GDM1 (cell line): ENCODE results near the gene MGAT5B.
"Not testable (repeated sequence)": the region's sequence is repeated elsewhere in the genome, so short reads cannot be mapped to it uniquely, and the experiment has no call there.

Experiments
- DNase-seq: peaks from one replicate; lab custom pipeline; 2025; lab: John Stamatoyannopoulos, UW

MGAT5B gene

DNA sequence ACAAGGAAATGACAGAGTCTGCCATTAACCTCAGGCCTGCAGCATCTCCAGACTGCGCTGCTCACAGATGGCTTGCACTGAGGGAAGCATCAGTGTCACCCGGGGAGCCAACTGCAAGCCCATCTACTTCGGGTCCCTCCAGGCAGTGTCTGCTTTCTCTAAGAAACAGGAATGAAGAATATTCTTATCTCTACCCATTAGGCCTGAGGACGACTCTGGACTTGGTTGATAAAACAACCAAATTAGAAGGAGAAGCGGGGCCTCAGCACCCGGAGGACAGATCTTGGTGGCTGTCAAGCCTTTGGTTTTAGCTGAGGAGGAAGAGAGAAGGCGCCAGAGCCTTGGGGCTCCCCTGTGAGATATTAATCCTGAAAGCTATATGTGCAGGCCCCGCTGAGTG is 19.5 kb upstream of the MGAT5B start:
- no peak for DNase-seq

DNA sequence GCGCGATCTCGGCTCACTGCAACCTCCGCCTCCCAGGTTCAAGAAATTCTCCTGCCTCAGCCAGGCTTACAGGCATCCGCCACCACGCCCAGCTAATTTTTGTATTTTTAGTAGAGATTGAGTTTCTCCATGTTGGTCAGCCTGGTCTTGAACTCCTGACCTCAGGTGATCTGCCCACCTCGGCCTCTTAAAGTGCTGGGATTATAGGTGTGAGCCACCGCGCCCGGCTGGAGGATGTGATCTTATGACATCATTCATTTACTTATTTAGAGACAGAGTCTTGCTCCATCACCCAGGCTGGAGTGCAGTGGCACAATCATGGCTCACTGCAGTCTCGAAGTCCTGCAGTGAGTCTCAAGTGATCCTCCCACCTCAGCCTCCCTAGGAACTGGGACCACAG is 19.0 kb upstream of the MGAT5B start:
- DNase-seq, result not testable (repeated sequence)

DNA sequence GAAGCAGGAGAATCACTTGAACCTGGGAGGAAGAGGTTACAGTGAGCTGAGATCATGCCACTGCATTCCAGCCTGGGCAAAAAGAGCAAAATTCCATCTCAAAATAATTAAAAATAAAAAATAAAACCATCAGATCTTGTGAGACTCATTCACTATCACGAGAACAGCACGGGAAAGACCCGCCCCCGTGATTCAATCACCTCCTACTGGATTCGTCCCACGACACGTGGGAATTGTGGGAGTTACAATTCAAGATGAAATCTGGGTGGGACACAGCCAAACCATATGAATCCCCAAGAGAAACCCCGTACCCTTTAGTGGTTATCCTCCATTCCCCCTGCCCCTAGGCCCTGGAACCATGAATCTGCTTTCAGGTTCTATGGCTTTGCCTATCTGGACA is 15.4 kb upstream of the MGAT5B start:
- DNase-seq, result no peak

DNA sequence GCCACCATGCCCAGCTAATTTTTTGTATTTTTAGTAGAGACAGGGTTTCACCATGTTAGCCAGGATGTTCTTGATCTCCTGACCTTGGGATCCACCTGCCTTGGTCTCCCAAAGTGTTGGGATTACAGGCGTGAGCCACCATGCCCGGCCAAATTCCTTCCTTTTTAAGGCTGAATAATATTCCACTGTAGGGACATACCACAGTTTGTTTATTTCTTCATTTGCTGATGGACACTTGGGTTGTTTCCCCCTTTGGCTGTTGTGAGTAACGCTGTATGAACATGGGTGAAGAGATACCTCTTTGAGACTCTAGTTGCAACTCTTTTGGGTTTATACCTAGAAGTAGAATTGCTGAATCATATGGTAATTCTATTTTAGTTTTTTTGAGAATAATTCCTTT is 13.1 kb upstream of the MGAT5B start:
- no peak for DNase-seq

DNA sequence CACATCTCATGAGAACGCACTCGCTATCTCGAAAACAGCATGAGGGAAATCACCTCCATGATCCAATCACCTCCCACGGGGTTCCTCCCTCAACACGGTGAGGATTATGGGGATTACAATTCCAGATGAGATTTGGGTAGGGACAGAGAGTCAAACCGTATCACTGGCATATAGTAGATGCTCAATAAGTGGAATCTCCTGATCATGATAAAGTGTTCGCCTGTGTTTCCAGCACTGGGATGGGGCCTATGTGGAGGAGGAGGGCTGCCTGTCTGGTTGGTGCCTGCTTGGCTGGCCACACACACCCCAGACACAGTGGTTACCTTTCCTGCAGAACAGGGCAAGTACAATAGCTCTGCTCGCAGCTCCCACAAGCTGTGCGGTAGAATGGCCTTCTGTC is 6.1 kb upstream of the MGAT5B start:
- no peak for DNase-seq

DNA sequence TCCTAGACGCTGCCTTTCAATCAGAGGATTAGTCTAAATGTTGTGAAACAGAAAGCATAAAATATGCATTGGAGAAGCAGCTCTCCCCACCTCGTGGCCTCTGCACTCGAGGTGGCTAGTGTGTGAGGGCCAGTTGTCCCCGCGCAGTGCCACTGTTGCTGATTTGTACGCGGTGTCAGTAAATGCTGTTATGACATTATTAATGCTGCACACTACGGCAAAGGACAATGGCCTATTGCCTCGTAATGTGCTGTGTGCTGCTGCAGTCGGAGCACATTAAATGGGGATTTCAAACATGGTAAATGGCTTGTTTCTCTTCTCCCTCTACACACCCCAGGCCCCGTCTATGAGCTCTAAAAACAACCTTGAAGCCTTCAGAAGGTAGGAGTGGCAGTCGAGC is 5.7 kb upstream of the MGAT5B start:
- DNase-seq, result no peak

DNA sequence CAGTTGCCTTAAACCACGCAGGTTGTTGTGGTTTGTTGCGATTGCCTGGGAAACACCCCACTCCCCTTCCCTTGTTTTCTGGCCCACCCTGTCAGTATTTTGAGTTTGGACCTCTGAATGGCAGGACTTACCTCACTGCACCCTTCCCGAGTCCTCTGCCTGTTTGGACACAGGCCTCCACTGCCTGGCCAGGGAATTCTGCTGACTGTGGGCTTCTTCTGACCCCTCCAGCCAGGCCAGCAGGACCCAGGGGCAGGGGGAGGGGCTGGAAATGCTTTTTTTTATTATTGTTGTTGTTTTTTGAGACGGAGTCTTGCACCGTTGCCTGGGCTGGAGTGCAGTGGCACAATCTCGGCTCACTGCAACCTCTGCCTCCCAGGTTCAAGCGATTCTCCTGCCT is 4.2 kb upstream of the MGAT5B start:
- no peak for DNase-seq

DNA sequence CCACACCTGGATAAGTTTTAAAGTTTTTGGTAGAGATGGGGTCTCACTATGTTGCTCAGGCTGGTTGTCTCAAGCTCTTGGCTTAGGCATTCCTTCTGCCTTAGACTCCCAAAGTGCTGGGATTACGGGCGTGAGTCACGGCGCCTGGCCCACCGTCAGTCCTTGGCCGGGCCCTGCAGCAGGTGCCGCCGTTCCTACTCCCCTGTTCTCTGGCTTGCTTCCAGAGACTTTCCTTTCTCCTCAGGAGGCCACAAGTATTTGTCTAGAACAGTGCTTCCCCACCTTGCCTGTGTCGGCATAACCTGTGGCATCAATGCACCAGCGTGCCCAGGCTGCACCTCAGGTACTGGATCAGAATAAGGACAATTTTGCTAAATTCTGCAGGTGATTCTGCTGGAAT is 3.0 kb upstream of the MGAT5B start:
- DNase-seq, result no peak

DNA sequence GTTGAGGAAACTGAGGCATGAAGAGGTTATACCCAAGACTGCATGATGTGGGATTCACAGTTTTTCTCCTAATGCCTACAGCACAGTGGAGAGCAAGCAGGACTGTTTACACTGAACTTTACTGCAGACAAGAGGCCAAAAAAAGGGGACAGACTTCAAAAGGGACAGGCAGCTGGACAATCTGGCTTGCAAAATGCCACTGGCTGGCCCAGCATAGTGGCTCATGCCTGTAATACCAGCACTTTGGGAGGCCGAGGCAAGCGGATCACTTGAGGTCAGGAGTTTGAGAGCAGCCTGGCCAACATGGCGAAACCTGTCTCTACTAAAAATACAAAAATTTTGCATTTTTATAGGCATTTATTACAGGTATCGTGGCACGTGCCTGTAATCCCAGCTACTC is 2.0 kb upstream of the MGAT5B start:
- DNase-seq, result no peak

DNA sequence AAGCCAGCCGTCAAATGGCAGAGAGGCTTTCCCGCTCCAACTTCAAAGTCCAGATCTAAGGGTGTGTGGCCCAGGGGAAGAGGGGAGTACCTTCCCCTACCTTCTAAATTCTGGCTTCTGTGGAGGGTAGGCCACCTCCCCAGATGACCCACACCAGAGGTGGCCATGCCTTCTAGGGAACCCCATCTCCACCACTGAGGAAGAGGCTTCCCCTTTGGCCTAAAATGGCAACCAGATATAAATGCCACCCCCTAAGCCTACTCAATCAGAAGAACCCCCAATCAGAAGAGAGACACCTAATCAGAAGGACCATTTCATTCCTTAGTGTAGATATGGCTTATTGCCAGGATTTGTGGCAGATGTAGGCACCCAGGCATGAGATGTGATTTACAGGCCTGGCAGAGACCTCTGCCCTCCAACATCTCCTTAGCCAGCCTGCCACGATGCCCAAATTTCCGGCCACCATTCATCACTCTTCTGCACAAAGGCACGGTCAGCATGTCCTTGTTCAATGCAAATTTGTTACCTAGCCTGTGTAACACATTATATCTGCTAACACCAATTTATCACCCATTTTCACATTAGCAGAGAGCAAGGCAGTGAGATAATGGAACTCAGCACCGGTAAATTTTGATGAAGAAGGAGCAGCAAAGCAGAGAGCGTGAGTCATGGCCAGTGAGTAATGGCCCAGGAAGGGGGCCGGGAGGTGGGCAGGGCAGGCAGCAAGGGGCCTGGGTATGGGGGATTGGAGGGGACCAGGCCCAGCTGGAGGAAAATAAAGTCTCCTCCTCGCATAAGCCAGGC is 1.2 kb upstream of the MGAT5B start:
- no peak for DNase-seq

DNA sequence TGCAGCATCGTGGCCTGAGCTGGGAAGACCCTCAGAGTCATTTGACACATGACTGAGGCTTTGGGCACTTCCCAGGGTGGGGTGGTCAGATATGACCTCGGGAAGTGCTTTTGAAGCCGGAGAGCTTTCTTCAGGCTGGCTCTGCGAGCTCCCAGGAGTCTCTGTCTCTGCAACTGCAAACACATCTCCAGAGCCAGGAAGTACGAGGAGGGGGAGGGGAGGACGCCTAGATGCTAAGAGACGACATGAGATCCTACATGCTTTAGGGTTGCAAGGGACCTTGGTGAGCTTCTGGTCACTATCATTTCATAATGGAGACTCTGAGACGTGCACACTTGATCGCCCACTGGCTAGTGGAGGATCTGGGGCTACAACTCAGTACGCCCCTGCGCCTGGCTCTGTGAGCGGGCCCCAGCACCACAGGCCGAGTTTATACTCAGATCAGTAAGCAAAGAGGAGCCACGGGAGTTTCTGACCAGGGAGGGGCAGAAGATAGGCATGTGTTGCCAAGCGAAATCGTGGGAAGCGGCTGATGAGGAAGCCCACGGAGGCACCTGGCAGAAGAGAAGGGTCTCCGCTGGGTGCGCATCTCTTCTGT is 527 bp upstream of the MGAT5B start:
- no peak for DNase-seq

DNA sequence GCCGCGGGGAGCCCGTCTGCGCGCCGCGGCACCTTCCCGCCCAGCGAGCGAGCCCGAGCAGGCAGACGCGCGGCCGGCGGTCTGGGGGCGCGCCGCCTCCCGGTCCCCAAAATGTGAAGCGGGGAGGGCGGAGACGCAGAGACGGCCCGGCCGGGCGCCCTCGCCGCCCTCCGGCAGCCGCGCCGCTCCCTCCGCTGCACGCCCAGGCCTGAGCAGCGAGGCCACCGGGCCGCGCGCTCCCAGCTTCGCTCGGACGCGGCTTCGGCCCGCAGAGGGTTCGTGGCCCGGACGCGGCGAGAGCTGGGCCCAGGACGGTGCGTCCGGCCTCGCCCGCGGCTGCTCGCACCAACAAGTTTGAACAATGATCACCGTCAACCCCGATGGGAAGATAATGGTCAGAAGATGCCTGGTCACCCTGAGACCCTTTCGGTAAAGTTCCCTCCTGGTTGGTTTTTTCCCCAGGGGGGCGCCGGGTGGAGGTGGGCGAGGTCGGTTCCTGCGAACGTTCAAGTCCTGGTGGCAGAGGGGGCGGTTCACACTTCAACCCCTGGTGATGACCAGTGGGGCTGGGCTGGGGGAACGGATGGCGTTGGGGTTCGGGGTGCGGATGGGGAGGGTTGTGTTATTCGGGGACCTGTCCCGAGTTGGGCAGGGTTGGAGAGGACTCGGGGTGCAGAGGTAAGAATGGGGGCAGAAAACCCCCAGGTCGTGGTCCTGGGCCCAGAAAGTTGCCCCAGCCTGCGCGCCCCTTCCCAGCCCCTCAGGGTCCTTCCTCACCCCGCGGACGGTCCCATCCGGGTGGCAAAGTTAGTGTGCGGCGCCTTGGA is 678 bp downstream of the MGAT5B start:
- DNase-seq, result no peak

DNA sequence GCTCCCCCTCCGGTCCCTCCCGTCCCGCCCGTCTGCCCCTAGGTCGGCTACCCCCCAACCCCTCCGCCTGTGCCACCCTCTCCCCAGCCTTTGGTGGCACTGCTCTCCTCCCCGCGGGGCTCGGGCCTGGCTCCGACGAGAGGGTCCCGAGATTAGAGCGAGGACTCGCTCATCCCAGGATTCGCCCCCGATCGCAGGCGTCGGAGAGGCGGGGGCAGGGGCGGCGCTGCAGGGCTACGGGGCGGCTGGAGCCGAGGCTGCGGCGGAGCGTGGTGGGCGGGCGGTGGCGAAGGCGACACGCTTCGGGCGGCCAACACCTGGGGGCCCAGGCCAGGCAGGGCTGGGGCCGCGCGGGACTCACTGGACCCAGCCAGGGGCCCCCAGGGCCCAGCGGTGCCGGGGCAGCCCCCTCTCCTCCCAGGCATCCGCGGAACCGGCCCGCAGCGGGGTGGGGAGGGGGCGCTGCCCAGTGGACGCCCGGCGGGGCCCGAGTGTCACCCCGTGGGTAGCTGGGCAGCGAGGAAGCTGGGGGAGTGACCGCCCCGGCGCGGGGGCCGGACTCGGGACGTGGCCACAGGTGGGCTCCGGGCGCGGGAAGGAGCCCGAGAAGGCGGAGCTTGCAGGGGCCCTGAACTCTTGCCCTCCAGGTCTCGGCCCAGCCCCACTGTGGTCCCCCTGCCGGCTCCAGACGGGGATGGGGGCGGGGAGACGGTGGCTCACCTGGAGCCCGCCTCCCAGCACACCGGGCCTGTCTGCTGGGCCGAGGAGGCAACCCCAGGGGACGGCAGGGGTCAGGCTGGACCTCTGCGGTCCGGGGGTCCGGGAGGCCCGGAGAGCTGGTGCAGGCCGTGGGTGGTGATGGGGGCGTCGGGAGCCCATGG is 1.5 kb downstream of the MGAT5B start:
- DNase-seq, result no peak

DNA sequence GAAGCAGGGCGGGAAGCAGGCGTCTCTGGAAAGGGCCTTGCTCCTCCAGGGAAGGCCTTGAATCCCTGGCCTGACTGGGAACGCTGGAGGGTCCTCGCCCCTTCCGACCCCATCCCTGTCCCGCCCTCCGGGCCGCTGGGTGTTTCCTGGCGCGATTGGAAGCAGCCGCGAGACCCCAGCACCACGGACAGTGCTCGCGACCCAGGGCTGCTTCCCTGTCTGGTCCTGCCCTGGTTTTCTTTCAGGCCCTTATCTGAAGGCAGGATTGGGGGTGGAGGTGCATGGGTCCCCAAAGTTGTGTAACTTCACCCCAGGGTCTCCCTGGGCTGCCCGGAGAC is 2.1 kb downstream of the MGAT5B start:
- no peak for DNase-seq

DNA sequence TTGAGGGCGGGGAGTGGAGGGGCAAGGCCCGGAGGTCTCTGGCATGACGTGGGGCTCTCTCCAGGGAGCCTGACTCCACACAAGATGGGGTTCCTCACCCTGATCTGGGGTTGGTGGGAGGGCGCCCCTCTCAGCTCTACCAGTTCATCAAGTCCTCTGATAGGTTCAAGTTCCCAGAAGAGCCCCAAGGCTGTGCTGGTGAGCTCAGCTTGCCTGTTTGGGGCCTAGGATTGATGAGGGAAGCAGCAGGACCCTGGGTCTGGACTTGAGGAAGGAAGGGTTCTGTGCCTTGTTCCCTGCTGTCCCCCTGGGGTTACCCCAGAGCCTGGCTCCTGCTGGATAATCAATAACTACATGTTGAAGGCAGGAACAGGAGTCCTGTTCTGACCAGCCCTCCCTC is 3.5 kb downstream of the MGAT5B start:
- no peak for DNase-seq

DNA sequence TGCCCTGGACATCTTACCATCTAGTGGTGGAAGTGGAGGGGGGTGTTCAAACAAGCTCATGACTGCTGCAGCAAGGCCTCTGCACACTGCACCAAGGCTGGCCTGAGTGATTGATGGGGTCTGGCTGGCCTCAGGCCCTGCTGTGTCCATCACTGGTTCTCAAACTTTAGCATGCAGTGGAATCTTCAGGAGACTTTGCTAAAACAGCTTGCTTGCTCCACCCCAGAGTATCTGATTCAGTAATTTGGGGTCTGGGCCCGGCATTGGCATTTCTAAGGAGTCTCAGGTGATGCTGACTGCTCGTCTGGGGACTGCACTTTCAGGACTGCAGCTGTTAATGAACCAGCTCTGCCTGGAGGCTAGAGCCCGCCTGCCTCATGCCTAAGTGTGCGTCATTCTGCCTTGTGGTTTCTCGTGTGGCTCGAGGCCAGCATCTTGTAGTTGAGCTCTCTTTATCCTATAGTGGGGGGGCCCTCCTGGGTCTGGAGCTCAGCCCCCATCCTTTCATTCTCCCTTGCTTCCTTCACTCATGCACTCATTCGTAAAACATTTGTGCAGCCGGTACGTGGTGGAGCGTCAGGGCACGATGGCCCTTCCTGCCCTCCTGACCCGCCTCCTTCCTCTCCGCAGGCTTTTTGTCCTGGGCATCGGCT is 4.1 kb downstream of the MGAT5B start:
- no peak for DNase-seq

DNA sequence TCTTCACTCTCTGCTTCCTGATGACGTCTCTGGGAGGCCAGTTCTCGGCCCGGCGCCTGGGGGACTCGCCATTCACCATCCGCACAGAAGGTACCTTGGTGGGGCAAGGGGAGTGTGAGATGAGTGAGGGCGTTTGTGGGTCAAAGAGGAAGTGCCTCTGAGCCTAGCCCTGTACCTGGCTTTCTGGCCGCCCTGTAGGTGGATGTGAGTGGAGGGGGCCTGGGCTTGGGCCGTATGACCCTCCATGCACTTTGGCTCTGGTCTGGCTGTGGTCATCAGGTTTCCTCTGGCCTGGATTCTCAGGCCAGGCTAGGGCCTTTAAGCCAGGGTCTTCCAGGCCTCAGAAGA is 4.6 kb downstream of the MGAT5B start:
- DNase-seq, result no peak

DNA sequence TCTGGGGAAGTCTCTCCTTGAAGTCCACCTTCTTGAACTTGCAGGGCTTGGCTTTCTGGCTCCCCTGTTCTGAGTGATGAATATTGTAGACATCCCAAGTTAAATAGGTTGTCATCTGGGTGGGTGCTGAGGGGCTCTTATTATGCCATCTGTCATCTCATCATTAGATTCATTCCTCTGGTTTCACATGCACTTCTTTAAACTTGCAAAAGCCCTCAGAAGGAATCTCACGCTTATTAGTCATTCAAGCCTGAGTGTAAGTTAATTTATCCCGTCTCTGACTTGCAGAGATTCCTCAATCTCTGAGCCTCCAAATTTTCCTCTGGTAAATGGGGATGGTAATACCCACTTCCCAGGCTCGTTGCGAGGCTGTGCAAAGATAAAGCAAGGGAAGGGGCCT is 5.7 kb downstream of the MGAT5B start:
- DNase-seq, result no peak

DNA sequence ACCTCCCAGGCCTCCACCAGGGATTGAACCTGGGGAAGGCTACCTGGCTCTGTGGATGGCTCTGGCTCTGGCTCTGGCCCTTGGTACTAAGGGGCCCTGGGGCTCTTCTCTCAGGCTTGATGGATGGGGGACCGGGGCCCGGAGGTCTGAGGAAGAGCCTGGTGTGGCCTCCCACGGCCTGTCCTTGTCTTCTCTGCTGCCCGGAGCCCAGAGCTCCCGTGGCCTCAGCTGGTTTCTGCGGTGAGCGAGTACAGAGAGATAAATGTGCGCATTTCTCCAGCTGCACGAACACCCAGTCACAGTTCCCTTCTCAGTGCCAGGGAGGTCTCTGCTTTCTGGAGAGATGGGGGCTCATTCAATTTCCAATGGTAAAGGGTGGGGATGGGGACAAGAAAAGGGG is 9.2 kb downstream of the MGAT5B start:
- DNase-seq, result no peak

DNA sequence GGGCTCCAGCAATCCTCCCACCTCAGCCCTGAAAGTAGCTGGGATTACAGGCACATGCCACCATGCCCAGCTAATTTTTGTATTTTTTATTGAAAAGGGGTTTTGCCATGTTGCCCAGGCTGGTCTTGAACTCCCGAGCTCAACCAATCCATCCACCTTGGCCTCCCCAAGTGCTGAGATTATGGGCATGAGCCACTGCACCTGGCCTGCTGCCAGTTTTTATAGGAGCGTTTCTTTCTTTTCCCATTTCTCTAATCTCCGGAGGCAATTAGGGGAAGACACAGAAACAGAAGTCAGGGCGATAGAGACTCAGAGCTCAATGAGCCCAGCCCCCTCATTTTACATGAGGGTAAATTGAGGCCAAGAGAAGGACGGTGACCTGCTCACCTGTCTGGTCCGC is 10.4 kb downstream of the MGAT5B start:
- DNase-seq, result no peak

DNA sequence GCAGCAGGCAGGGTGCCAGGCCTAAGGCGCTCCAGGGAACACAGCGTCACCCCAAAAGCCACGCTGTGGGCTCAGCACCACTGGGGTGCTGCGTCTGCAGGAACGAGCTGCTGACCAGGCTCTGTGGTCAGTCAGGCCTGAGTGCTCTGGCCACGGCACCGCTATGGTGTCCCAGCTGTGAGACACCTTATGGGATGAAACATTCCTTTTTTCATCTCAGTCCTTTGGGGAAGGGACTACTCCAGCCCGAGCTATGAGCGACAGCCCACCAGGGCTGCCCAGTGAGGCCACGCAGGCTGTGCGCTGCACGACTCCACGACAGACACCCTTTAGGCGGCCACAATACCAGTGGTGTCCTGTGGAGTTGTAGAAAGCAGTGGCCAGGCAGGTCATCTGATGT is 11.1 kb downstream of the MGAT5B start:
- DNase-seq, result no peak

DNA sequence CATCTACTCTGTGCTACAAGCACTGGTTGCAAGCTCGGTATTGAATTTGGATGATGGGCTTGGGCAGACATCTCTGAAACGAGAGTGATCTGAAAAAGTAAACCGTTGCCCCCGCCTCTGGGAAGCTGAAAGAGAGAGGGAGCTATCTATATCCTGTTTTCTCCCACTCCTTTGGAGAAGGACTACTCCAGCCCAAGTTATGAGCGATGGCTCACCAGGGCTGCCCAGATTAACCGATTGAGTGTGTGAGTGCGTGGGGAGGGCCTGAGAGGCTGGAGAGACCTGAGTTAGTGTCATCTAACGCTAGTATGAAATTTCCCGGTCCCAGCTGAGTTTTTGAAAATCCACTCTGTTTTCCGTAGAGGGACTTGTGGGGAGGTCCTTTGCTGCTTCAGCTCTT is 11.5 kb downstream of the MGAT5B start:
- DNase-seq, result no peak
